ENCODE results near the gene LRRC61.

LRRC61 gene

DNA sequence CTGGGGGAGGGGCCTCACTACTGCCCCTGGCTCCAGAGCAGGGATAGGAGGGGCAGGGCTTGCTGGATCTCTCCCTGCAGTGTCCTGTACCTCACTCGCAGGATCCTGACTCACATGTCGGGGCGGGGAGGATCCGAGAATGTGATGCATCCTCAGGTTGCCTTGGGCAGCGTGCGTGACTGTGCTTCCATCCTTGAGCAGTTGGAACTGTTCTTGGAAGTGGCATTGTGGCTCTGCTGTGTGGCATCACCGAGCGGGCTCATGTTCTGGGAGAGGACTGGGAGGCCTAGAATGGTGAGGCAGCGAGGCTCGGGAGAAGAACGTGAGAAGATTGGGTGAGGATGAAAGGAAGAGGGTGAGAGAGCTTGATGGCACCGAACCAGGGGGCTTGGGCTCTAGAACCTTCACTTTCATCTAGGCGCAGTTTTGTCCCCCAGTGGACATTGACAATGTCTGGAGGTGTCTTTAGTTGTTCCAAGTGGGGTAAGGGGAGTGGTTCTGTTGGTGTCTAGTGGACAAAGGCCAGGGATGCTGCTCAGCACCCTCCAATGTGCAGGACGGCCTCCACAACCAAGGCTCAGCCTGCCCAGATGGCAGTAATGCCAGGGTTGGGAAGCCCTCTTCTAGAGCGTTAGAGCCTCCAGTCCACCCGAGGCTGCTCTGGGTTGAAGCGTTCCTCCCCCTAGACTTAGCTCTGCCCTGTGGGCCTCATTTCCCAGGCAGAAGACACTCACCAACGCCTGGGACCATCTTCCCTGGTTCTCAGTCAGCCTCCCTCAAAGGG lies 9.9 kb downstream of the LRRC61 start:
- DNase-seq (ENCODE audit: low spot score), result no peak

GRCh38 chr7:150333659-150334058 lies 10.5 kb downstream of the LRRC61 start:
- no peak for DNase-seq (ENCODE audit: low spot score)

DNA sequence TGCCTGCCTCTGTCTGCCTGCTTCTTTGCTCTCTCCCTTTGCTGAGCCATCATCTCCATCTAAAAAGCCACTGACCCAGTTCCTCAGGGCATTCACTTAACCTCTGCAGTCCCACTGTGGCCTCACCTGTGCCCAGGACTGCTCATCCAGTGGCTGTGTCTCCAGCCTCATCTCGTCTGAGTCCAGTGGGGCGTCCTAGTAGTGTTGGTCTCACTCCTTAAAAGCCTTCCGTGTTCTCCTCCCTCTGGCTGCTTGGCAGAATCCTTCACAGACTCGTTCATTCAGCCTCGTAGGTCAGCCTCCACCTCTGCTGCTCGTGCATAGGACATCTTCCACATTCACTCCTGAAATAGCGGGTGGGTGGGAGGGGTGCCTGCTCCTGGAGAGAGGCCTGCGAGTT lies 11.0 kb downstream of the LRRC61 start:
- DNase-seq (ENCODE audit: low spot score), result no peak

DNA sequence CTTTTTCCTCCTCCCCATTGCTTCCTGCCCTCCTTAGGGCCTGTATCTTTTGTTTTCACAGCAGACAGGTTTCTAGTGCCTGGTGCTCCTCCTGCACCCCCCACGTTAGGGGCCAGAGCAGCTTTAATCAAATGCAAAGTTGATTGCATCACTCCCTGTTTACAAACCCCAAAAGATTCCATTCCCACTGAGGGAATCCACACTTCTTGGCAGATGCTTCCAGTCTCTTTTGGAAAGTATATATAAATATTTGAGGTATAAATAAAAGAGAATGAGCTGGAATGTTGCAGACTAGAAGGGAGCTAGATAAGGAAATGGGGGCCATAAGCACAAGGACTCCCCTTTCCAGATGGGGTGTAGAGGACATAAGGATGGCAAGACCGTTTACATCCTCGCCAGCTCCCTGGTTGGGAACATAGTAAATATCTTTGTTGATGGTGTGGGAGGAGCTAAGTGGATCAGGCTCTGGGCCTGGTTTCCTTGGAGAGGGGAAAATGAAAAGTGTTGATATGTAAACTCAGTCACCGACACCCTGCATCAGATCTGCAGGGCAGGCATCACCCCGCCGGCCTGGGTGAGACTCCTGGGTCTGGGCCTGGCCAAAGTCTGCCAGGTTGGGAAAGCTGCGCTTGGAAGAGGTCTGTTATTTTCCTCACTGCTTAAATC lies 12.1 kb downstream of the LRRC61 start:
- DNase-seq (ENCODE audit: low spot score), result no peak

DNA sequence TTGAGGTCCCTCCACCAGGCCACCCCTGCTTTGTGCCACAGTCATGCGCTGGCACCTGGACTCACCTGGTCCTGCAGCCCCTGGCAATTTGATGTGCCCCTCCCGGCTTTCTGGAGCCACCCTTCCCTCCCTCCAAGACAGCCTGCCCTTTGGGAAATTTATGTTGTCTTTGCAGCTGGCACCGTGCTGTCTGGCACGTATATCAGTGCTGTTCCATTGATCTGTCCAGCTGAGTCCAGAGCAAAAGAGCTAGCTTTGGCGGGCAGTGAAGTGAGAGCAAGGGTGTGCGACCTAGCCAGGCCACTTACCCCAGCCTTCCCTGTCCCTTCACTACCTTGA lies 12.6 kb downstream of the LRRC61 start:
- no peak for DNase-seq (ENCODE audit: low spot score)

DNA sequence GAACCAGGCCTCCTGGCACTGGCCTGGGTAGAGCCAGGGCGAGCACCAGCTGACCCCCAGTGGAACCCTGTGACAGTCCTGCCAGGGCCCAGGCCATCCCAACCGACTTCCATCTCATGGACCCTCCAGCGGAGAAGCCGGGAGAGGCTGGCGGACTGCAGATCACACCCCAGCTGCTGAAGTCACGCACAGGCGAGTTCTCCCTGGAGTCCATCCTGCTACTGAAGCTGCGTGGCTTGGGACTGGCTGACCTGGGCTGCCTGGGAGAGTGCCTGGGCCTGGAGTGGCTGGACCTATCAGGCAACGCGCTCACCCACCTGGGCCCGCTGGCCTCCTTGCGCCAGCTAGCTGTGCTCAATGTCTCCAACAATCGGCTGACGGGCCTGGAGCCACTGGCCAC lies 13.6 kb downstream of the LRRC61 start:
- no peak for DNase-seq (ENCODE audit: low spot score)

GRCh38 chr7:150337179-150337578 lies 14.0 kb downstream of the LRRC61 start:
- DNase-seq (ENCODE audit: low spot score), result no peak

- no peak for DNase-seq (ENCODE audit: low spot score)
These were observed 14.5 kb downstream of the LRRC61 start for GRCh38 chr7:150337659-150338081.

- no peak for DNase-seq (ENCODE audit: low spot score)
These were observed 15.1 kb downstream of the LRRC61 start for GRCh38 chr7:150338166-150338829.

DNA sequence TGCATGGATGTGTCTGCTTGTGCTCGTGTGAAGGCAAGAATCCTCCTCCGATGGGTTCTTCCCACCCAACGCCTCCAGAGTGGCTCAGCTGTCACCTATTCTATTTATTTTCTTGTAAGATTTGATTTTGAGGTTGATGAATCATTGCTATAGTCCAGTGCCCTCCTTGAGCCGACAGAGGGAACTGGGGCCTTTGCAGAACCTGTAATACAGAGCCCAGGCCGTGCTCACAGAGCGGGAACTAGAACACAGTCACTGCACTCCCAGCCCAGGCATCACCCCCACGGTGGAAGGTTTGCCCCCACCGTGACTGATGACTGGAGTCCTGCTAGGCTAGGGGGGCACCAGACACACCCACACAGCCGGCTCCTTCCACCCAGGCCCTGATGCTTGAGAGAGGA lies 16.3 kb downstream of the LRRC61 start:
- no peak for DNase-seq (ENCODE audit: low spot score)

DNA sequence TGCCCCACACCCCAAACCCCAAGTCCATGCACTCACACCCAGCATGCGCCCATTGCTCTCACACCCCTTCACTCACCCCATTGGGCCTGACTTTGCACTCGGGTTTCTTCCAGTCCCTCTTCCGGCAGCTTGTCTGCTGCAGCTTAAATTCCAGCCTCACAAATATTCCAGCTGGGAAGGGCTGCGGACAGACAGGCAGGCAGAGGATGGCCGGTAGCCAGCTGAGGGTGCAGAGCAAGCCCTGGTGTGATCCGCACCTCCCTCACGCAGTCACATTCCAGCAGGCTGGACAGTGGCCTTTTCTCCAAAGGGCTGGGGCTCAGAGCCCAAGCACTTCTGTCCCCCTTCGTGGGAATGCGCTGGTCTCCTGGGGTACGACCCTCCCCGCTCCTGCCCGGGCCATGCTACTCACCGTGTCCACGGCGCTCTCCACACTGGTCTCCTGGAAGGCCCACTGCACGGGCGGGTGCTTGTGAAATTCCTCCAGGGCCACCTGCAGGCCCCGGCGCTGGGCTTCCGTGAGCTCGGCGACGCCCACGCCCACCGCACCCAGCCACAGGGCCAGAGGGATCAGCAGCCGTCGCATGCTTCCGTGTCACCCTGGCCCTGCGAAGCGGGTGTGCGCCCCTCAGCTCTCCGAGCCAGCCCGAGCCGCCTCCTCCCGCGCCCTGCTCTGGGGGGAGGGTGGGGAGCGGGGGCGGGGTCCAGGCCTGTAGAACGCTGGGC lies 17.0 kb downstream of the LRRC61 start:
- DNase-seq (ENCODE audit: low spot score), result no peak

GRCh38 chr7:150340875-150341262 lies 17.7 kb downstream of the LRRC61 start:
- no peak for DNase-seq (ENCODE audit: low spot score)

DNA sequence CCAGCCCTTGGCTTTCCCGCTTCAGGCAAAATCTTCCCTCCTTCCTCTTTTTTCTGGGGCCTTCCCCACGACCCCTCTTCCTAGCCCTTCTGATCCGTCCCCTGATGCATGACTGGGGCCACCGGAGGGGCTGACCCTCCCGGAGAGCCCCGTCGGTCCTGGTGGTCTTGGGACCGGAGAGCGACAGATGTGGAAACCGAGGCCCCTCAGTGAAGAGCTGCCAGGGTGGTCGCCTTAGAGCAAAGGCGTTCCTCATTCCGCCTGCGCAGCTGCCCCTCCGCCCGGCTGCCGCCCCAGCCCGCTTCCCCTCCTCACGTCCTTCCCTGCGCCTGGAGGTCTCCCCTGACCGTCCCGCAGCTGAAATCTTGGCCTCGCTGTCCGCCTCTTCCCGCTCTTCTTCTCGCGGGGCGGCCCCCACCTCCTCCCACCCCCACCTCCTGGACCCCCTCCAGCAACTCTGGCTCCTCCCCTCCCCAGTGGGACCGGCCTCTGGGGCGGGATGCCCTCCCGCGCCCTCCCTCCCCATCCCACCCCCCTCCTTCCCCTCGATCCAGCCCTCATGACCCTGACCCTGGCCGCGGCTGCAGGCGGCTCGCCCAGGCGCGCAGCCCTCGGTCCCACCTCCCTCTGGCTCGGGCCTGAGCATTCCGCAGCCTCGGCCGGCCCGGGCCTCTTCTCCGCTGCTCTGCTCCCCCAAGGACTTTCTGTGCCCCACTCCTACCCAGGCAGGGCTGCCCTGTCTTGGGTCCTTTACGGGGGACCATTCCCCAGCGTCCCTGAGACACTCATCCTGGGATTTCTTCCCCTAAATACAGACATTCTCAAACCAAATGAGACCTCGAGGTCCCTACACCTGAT lies 18.3 kb downstream of the LRRC61 start, which contains the start of gene RARRES2:
Gene RARRES2 (minus strand): TSS at position 367 of the 858 bp plus-strand sequence. CDS start 1,020 bp downstream, outside the sequence.
- DNase-seq (ENCODE audit: low spot score), result no peak

- no peak for DNase-seq (ENCODE audit: low spot score)
These were observed 18.9 kb downstream of the LRRC61 start for GRCh38 chr7:150342121-150342408.

DNA sequence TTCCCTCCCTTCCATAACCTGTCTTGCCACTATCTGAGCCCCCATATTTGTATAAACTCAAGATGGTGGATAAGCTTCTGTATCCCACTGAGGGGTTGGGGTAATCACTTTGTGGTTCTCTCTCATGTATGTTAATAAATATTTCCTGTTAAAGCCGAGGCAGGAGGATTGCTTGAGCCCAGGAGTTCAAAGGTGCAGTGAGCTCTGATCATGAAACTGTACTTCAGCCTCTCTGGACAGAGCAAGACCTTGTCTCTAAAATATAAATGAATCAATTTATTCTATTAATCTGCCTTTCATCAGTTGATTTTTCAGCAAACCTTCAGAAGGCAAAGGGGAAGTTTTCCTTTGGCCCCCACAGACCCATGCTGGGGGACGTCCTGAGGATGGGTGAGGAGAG lies 20.1 kb downstream of the LRRC61 start:
- DNase-seq (ENCODE audit: low spot score), result no peak

DNA sequence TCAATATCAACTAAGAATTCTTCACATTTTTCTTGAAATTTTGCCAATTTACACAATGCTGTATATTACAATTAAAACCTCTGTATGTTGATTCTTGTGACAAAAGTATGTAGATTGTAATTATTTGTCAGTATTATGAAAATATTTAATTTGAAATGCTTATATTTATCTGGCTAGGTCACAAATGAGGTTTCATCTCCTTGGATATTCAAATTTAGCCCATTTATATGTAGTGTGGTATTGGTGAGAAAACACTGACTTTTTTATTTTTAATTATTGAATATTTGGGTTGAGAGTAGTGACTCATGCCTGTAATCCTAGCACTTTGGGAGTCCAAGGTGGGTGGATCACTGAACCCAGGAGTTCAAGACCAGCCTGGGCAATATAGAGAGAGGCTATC lies 21.1 kb downstream of the LRRC61 start:
- DNase-seq (ENCODE audit: low spot score), result no peak

DNA sequence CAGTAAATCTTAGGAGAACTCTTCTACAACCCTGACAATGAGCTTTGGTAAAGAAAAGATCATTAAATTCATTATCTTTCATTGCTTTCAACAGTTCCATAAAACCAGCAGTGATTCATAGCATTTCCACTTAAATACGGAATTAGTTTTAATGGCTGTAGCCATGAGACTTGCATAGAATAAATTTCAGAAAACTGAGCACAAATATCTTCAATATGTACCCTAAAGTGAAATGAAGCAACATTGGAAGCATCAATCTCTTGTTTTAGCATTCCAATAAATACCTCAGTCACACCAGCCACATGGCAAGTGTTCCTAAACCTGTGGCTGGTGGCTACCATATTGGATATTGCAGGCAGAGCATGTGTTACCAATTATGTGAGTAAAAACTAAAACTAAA lies 21.9 kb downstream of the LRRC61 start:
- no peak for DNase-seq (ENCODE audit: low spot score)

DNA sequence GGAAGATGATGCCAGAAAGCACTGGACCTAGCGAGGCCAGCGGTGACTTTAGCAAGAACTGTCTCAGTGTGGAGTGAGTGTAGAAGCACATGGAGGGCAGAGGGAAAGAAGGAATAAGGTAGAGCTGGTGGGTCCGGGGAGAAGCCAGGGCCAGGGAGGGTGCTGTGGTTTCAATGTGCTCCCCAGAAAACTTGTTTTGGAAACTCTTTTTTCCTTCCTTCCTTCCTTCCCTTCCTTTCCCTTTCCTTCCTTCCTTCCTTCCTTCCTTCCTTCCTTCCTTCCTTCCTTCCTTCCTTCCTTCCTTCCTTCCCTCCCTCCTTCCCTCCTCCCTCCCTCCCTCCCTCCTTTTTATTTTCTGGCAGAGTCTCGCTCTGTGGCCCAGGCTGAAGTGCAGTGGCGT lies 23.8 kb downstream of the LRRC61 start:
- no peak for DNase-seq (ENCODE audit: low spot score)

DNA sequence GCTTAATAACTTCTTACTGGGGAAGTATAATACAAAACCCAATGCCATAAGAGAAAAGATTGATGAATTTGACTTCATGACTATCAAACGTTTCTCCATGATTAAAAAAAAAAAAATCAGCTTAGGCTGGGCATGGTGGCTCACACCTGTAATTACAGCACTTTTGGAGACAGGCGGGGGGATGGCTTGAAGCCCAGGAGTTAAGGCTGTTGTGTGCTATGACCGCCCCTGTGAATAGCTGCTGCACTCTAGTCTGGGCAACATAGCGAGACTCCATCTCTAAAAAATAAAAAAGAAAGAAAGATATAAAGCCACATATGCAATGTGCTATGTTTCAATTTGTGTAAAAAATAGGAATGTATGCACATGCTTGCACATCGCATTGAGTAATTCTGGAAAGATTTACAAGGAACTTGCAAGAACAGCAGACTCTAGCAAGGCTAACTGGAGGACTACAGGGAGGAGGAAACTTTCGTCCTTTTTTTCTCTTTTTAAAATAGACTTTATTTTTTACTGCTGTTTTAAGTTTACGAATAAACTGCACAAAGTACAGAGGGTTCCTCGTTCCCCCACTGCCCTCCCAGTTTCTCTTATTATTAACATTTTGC lies 28.5 kb downstream of the LRRC61 start:
- DNase-seq (ENCODE audit: low spot score), result no peak

DNA sequence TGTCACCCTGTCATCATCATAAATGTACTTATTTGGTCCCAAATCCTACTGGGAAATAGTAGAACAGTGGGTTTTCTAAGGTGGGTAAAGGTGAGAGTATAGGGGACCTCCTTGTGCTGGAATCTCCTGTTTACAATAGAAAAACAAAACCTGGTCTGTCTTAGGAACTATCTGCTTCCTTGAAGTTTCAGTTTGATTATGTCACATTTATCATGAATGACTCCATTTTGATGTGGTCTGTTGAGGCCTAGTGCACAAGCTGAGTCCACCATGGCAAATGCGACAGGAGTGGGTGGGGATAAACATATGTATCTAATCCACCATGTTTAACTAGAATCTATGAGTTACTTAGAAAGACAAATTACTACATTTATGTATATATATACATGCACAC lies 32.5 kb downstream of the LRRC61 start:
- no peak for DNase-seq (ENCODE audit: low spot score)

GRCh38 chr7:150356265-150356897 lies 33.2 kb downstream of the LRRC61 start:
- peak; percentile 56 for DNase-seq (ENCODE audit: low spot score)

Measured in CD4-positive, alpha-beta T cell treated with Interleukin-2 at 100 ng/mL for 4 hours (primary cell).